Measurements from ENCODE around the gene KLF7. TPM values are rescaled to one million over a fixed set of nuclear protein-coding genes. Genes with fewer than 3 reads are reported as not detected.

Gene KLF7
- total and polyA plus RNA-seq, 2 donors (not counting 3 experiments of a cell fraction or from before 2014, with no cell fraction given), result 32.8 to 42.9 TPM

GRCh38 chr2:207088839-207089238 lies 76.9 kb downstream of the KLF7 start:
- dilution Hi-C loops (cut with MboI; ENCODE audit: extremely low pct_ligation_motif_present, low sequenced_read_pairs), result no loop called here
- no peak overlapping the region for H3K27ac ChIP-seq (ENCODE audit: insufficient read depth, low read depth, low read length)
- POLR2A ChIA-PET, result interaction anchor here (0.5 kb wide), 1 partner anchor 682 kb away, joined by 4 read pairs; no protein-coding TSS in a partner anchor

More at GRCh38 chr2:207088839-207089238, 76.9 kb downstream of the KLF7 start:
- Histone ChIP-seq H3K36me3 (ENCODE audit: control insufficient read depth in 2 of 2, extremely low read depth in 1 of 2, insufficient read depth in 2 of 2, low read length in 2 of 2) (peaks cover 10% of the 10 kb centered on the region in 2 experiments), H3K9me3 (replicated peaks; ENCODE audit: control insufficient read depth, insufficient read depth, low read length) (no peaks in the 10 kb centered on the region), H3K4me1 (ENCODE audit: control insufficient read depth, extremely low read depth, insufficient read depth, low read length) (peaks cover 22% of the 10 kb centered on the region), H3K79me2 (ENCODE audit: control insufficient read depth, insufficient read depth, low read length) (peaks cover 83% of the 10 kb centered on the region), H3K9ac (replicated peaks; ENCODE audit: extremely low read depth, insufficient read depth, low read length) (no peak overlapping the region), H3K9me1 (replicated peaks; ENCODE audit: control insufficient read depth, extremely low read depth, insufficient read depth, low read length) (no peaks in the 10 kb centered on the region), H3K27me3 (ENCODE audit: control insufficient read depth in 2 of 2, insufficient read depth in 2 of 2, low read length in 2 of 2) (no peaks in the 10 kb centered on the region), H3K4me3 (replicated peaks in 1 of 3; ENCODE audit: insufficient read depth in 1 of 3, low read depth in 1 of 3, low read length in 3 of 3) (no peak overlapping the region), H2AFZ (ENCODE audit: low read depth, low read length) (no peak overlapping the region), H4K20me1 (replicated peaks; ENCODE audit: control insufficient read depth, extremely low read depth, insufficient read depth, low read length) (no peaks in the 10 kb centered on the region), H3K4me2 (ENCODE audit: insufficient read depth, low read length) (no peak overlapping the region)
- BruUV-seq (replicated peaks), result no TSS peak
- DNase-seq (ENCODE audit: low read depth, low spot score) (no peak), FAIRE-seq (no peak)
- CTCF ChIA-PET, result interaction anchor here (1.1 to 1.7 kb wide), 3 partner anchors 11 to 75 kb away, joined by 3 read pairs; no protein-coding TSS in a partner anchor
- TF ChIP-seq POLR2AphosphoS5 (IDR thresholded peaks at IDR 0.05; ENCODE audit: insufficient read depth, low read depth, low read length), result no peak
- no peak for TF ChIP-seq EZH2 (IDR thresholded peaks at IDR 0.05; ENCODE audit: borderline replicate concordance, low read depth, low read length, severe bottlenecking)
- no peak for TF ChIP-seq POLR2A (IDR thresholded peaks at IDR 0.05; ENCODE audit: low read depth, low read length)
- TF ChIP-seq GATA2 (IDR thresholded peaks at IDR 0.05; ENCODE audit: insufficient read depth, insufficient read length, low read depth, low read length), result no peak
- TF ChIP-seq MAX (IDR thresholded peaks at IDR 0.05; ENCODE audit: insufficient read depth, insufficient read length), result no peak
- TF ChIP-seq FOS (IDR thresholded peaks at IDR 0.05; ENCODE audit: borderline replicate concordance, insufficient read depth, low read length), result no peak
- no peak for TF ChIP-seq MYC (IDR thresholded peaks at IDR 0.05; ENCODE audit: low read depth, low read length)
- TF ChIP-seq JUN (IDR thresholded peaks at IDR 0.05; ENCODE audit: borderline replicate concordance, insufficient read depth, insufficient read length, low read depth), result no peak
- no peak for TF ChIP-seq CTCF (IDR thresholded peaks at IDR 0.05; ENCODE audit: extremely low read depth in 1 of 2, insufficient read depth in 1 of 2, low read depth in 1 of 2, low read length in 2 of 2)
- intact Hi-C loops (cut with micrococcal nuclease), result no loop called here
